Measurements from ENCODE around the gene JUNB. TPM values are rescaled to one million over a fixed set of nuclear protein-coding genes. Genes with fewer than 3 reads are reported as not detected.
A peak's percentile ranks its signal among the peaks of the same experiment; 100 is the strongest.

JUNB gene
- total and polyA plus RNA-seq, 2 of the 13 experiments (the other 11 are each of a cell fraction or from before 2014, with no cell fraction given), result 7.7 to 8.2 TPM

DNA sequence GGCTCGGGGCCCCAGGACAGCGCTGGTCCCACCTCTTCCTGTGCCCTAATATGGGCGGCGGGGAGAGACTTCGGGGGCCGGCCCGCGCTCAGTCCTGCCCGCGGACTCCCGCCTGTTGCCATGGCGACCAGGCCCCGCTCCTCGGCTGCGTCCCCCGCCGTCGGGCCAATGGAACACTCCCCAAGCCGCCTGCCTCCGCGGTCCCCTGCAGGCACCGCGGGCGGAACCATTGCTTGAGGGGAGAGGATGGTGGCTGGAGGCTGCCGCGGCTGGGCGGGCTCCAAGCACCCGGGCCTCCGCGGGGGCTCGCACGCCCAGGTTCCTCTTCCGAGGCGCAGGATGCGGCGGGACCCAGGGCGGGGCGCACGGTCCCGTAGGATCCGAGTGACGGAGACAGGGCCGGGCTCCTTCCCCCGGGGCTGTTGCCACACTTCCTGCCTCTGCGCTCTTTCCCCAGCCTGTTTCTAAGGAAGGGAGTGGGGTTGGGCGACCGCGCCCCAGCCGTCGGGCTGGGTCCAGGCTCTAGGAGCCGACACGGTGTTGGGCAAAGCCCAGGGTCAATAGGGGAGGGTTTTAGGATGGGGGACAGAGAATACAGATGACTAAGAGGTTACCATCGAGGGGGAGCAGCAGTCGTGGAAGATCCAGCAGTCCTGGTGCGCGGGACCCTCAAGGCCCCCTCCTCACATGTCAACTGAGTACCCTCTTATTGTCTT lies 1.2 kb upstream of the JUNB start (continued):
- no peak for TF ChIP-seq THYN1 (CRISPR knock-in tag; IDR thresholded peaks at IDR 0.05; ENCODE audit: borderline replicate concordance, low read depth)
- no peak for TF ChIP-seq POLR2AphosphoS2 (IDR thresholded peaks at IDR 0.05; ENCODE audit: low read depth, low read length)
- no peak for TF ChIP-seq ZNF343 (CRISPR knock-in tag; IDR thresholded peaks at IDR 0.05)
- TF ChIP-seq HNF4A (CRISPR knock-in tag; IDR thresholded peaks at IDR 0.05), result no peak
- TF ChIP-seq, protein P1, sequence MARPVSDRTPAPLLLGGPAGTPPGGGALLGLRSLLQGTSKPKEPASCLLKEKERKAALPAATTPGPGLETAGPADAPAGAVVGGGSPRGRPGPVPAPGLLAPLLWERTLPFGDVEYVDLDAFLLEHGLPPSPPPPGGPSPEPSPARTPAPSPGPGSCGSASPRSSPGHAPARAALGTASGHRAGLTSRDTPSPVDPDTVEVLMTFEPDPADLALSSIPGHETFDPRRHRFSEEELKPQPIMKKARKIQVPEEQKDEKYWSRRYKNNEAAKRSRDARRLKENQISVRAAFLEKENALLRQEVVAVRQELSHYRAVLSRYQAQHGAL (CRISPR knock-in tag; IDR thresholded peaks at IDR 0.05; ENCODE audit: not compliant biosample characterization), result no peak
- no peak for TF ChIP-seq GZF1 (CRISPR knock-in tag; IDR thresholded peaks at IDR 0.05)
- TF ChIP-seq POLR2A (IDR thresholded peaks at IDR 0.05; ENCODE audit: insufficient read depth in 1 of 2, low read depth in 2 of 2, low read length in 2 of 2), result peak in 1 of 2 experiments; percentile 48; a peak in 1 of 4 replicates
- no peak for TF ChIP-seq HOXA5 (CRISPR knock-in tag; IDR thresholded peaks at IDR 0.05)
- TF ChIP-seq ATF1 (CRISPR knock-in tag; IDR thresholded peaks at IDR 0.05), result no peak
- TF ChIP-seq WIZ (CRISPR knock-in tag; IDR thresholded peaks at IDR 0.05), result no peak
- TF ChIP-seq ZSCAN31 (CRISPR knock-in tag; IDR thresholded peaks at IDR 0.05; ENCODE audit: low read depth), result no peak
- TF ChIP-seq ZFP41 (CRISPR knock-in tag; IDR thresholded peaks at IDR 0.05; ENCODE audit: borderline replicate concordance), result no peak
- TF ChIP-seq SMAD3 (CRISPR knock-in tag; IDR thresholded peaks at IDR 0.05), result peak; percentile 55; the same call in 1 of the 2 replicates
- no peak for TF ChIP-seq PRPF4 (IDR thresholded peaks at IDR 0.05; ENCODE audit: low read depth, low read length, poor library complexity, severe bottlenecking)
- peak; percentile 33; the same call in 1 of the 2 replicates for TF ChIP-seq ZC3H13 (CRISPR knock-in tag; IDR thresholded peaks at IDR 0.05)
- TF ChIP-seq HNRNPUL1 (IDR thresholded peaks at IDR 0.05; ENCODE audit: low read depth, low read length), result no peak
- TF ChIP-seq CC2D1A (CRISPR knock-in tag; IDR thresholded peaks at IDR 0.05), result no peak
- no peak for TF ChIP-seq SMAD1 (CRISPR knock-in tag; IDR thresholded peaks at IDR 0.05; ENCODE audit: borderline replicate concordance, low read depth)
- no peak for TF ChIP-seq ZNF484 (CRISPR knock-in tag; IDR thresholded peaks at IDR 0.05; ENCODE audit: borderline replicate concordance, low read depth)
- no peak for TF ChIP-seq PLRG1 (conservative IDR thresholded peaks at IDR 0.05)
- no peak for TF ChIP-seq KLF15 (CRISPR knock-in tag; IDR thresholded peaks at IDR 0.05; ENCODE audit: borderline replicate concordance)
- peak; percentile 98 for TF ChIP-seq SRF (IDR thresholded peaks at IDR 0.05; ENCODE audit: low read depth, low read length)
- no peak for TF ChIP-seq FOSL1 (CRISPR knock-in tag; IDR thresholded peaks at IDR 0.05; ENCODE audit: borderline replicate concordance)
- TF ChIP-seq KLF11 (CRISPR knock-in tag; IDR thresholded peaks at IDR 0.05), result no peak
- TF ChIP-seq MAFF (IDR thresholded peaks at IDR 0.05; ENCODE audit: low read depth, low read length), result no peak
- no peak for TF ChIP-seq CCAR2 (optimal IDR thresholded peaks at IDR 0.05; ENCODE audit: low read depth, low read length)
- TF ChIP-seq YEATS4 (CRISPR knock-in tag; IDR thresholded peaks at IDR 0.05; ENCODE audit: borderline replicate concordance), result no peak
- TF ChIP-seq ISL2 (CRISPR knock-in tag; IDR thresholded peaks at IDR 0.05), result peak; percentile 29; the same call in 1 of the 2 replicates
- no peak for TF ChIP-seq ADNP (CRISPR knock-in tag; IDR thresholded peaks at IDR 0.05)
- TF ChIP-seq, protein P2, sequence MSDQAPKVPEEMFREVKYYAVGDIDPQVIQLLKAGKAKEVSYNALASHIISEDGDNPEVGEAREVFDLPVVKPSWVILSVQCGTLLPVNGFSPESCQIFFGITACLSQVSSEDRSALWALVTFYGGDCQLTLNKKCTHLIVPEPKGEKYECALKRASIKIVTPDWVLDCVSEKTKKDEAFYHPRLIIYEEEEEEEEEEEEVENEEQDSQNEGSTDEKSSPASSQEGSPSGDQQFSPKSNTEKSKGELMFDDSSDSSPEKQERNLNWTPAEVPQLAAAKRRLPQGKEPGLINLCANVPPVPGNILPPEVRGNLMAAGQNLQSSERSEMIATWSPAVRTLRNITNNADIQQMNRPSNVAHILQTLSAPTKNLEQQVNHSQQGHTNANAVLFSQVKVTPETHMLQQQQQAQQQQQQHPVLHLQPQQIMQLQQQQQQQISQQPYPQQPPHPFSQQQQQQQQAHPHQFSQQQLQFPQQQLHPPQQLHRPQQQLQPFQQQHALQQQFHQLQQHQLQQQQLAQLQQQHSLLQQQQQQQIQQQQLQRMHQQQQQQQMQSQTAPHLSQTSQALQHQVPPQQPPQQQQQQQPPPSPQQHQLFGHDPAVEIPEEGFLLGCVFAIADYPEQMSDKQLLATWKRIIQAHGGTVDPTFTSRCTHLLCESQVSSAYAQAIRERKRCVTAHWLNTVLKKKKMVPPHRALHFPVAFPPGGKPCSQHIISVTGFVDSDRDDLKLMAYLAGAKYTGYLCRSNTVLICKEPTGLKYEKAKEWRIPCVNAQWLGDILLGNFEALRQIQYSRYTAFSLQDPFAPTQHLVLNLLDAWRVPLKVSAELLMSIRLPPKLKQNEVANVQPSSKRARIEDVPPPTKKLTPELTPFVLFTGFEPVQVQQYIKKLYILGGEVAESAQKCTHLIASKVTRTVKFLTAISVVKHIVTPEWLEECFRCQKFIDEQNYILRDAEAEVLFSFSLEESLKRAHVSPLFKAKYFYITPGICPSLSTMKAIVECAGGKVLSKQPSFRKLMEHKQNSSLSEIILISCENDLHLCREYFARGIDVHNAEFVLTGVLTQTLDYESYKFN (CRISPR knock-in tag; conservative IDR thresholded peaks at IDR 0.05), result peak; percentile 36; the same call in 1 of the 2 replicates

Measured in HepG2 (cell line).